Measurements from ENCODE around the gene SLC7A5.

The SLC7A5 gene

GRCh38 chr16:87845807-87846619, 23.3 kb downstream of the SLC7A5 start:
- DNase-seq: no peak

- no peak for DNase-seq
These were observed 24.1 kb downstream of the SLC7A5 start for GRCh38 chr16:87845213-87845612.

- DNase-seq: no peak
These were observed 24.5 kb downstream of the SLC7A5 start for GRCh38 chr16:87844809-87845208.

GRCh38 chr16:87844120-87844733, 25.1 kb downstream of the SLC7A5 start:
- no peak for DNase-seq

- no peak for DNase-seq
These were observed 25.6 kb downstream of the SLC7A5 start for GRCh38 chr16:87843678-87844105.

GRCh38 chr16:87842209-87842869, 27.0 kb downstream of the SLC7A5 start:
- DNase-seq: no peak

GRCh38 chr16:87841340-87842208, 27.7 kb downstream of the SLC7A5 start:
- DNase-seq: no peak

- DNase-seq: no peak
These were observed 28.9 kb downstream of the SLC7A5 start for GRCh38 chr16:87840271-87840978.

GRCh38 chr16:87839542-87840270, 29.6 kb downstream of the SLC7A5 start:
- no peak for DNase-seq

- DNase-seq: no peak
These were observed 30.4 kb downstream of the SLC7A5 start for GRCh38 chr16:87838643-87839541.

- no peak for DNase-seq
These were observed 31.5 kb downstream of the SLC7A5 start for GRCh38 chr16:87837627-87838289.

- no peak for DNase-seq
These were observed 32.3 kb downstream of the SLC7A5 start for GRCh38 chr16:87836844-87837581.

- no peak for DNase-seq
These were observed 32.9 kb downstream of the SLC7A5 start for GRCh38 chr16:87836346-87836843.

- no peak for DNase-seq
These were observed 33.4 kb downstream of the SLC7A5 start for GRCh38 chr16:87835882-87836331.

- no peak for DNase-seq
These were observed 34.4 kb downstream of the SLC7A5 start for GRCh38 chr16:87834668-87835473.

GRCh38 chr16:87834005-87834667, 35.2 kb downstream of the SLC7A5 start:
- no peak for DNase-seq

- DNase-seq: no peak
These were observed 35.8 kb downstream of the SLC7A5 start for GRCh38 chr16:87833548-87833947.
